HepG2 (cell line): ENCODE measurements around the gene CBFA2T2. TPM values are rescaled to one million over a fixed set of nuclear protein-coding genes. Genes with fewer than 3 reads are reported as not detected.

Experiments used
- ATAC-seq: fragments of 200-7000 bp; cut with Tn5 transposase; 3 replicates; pipeline ENCODE4 v1.9.1; 2020; ENCODE audit warnings: mild to moderate bottlenecking, moderate library complexity
- BruUV-seq: library from RNA; stranded (reverse); fragments of 400-500 nt; replicated peaks from 2 replicates; lab custom pipeline; 2021; lab: Mats Ljungman, UMichigan
- CTCF ChIA-PET: fragments of 300-600 bp; formaldehyde crosslinking; extraction: SDS; loops from one replicate; lab custom pipeline; 2021; ENCODE audit warnings: low total read pairs, inconsistent platforms, low intra/inter-chr PET ratio; lab: Yijun Ruan, JAX
- POLR2A ChIA-PET: fragments of 350-600 bp; sonication (Branson Sonifier 250); formaldehyde crosslinking; loops from one replicate; lab custom pipeline; 2020; ENCODE audit warnings: antibody characterized with exemption, inconsistent platforms; lab: Yijun Ruan, JAX
- DNase-seq: peaks from one replicate; pipeline ENCODE4 v3.0.0-alpha.2; 2015; ENCODE audit warnings: low spot score
- FAIRE-seq: peaks from 3 replicates; lab custom pipeline; 2011; peaks lifted over from hg19 to GRCh38; lab: Jason Lieb, UNC
- H2AFZ ChIP-seq: one replicate; pipeline ENCODE4 v1.6.1; 2011; ENCODE audit warnings: low read length, inconsistent platforms
- H3K27ac ChIP-seq: fragments of 300-600 bp; 3 replicates; pipeline ENCODE4 v1.8.0; 2011; ENCODE audit warnings: mixed run types, mild to moderate bottlenecking, mixed read lengths, low read length, inconsistent platforms; ENCODE audit not compliant: insufficient read depth; ENCODE audit errors: extremely low read length
- H3K27me3 ChIP-seq, 2 experiments: fragments of 200-600 bp in 1 of 2; 2 replicates in 1 of 2; 3 replicates in 1 of 2; pipeline versions ENCODE4 v1.6.0 to v1.8.0; 2011; ENCODE audit warnings: low read length in 2 of 2, mild to moderate bottlenecking in 2 of 2, moderate library complexity in 2 of 2, inconsistent platforms in 1 of 2; ENCODE audit not compliant: insufficient read depth in 2 of 2, control insufficient read depth in 1 of 2
- H3K36me3 ChIP-seq, 2 experiments: fragments of 200-600 bp in 1 of 2; replicated peaks in 1 of 2; 2 replicates in 1 of 2; 3 replicates in 1 of 2; pipeline versions ENCODE4 v1.5.1 to v1.8.0; 2011; ENCODE audit warnings: low read length in 2 of 2, inconsistent platforms in 1 of 2; ENCODE audit not compliant: insufficient read depth in 2 of 2, control insufficient read depth in 1 of 2
- H3K4me1 ChIP-seq: 2 replicates; pipeline ENCODE4 v1.5.1; 2012; ENCODE audit warnings: low read length, inconsistent platforms; ENCODE audit not compliant: insufficient read depth
- H3K4me2 ChIP-seq: 2 replicates; pipeline ENCODE4 v1.6.0; 2011; ENCODE audit warnings: low read depth, low read length, inconsistent platforms
- H3K4me3 ChIP-seq, 3 experiments: fragments of 200-600 bp in 1 of 3; sonication (generic), shearing (Covaris generic) in 1 of 3; replicated peaks in 1 of 3; 2 replicates each; pipeline ENCODE4 v1.5.1; 2011 to 2016; ENCODE audit warnings: low read length in 3 of 3, inconsistent platforms in 2 of 3, low read depth in 2 of 3, mild to moderate bottlenecking in 2 of 3, control low read depth in 1 of 3, mixed read lengths in 1 of 3; ENCODE audit not compliant: insufficient read depth in 1 of 3
- H3K79me2 ChIP-seq: one replicate; pipeline ENCODE4 v1.6.1; 2011; ENCODE audit warnings: low read length, inconsistent platforms; ENCODE audit not compliant: insufficient read depth
- H3K9ac ChIP-seq: 2 replicates; pipeline ENCODE4 v1.6.0; 2011; ENCODE audit warnings: mild to moderate bottlenecking, low read depth, low read length, inconsistent platforms; ENCODE audit not compliant: insufficient read depth
- H3K9me3 ChIP-seq: 2 replicates; pipeline ENCODE4 v1.5.1; 2012; ENCODE audit warnings: mild to moderate bottlenecking, low read length
- H4K20me1 ChIP-seq: 2 replicates; pipeline ENCODE4 v1.6.0; 2011; ENCODE audit warnings: inconsistent platforms, mild to moderate bottlenecking, low read length, moderate library complexity; ENCODE audit not compliant: insufficient read depth
- CCAR2 ChIP-seq: fragments of 200-400 bp; formaldehyde crosslinking; optimal IDR thresholded peaks from 2 replicates; pipeline ENCODE3; 2018; ENCODE audit warnings: low read depth, mild to moderate bottlenecking, low read length, moderate library complexity
- EP300 ChIP-seq, 3 experiments: sonication (generic) in 1 of 3; formaldehyde crosslinking in 1 of 3; IDR thresholded peaks; 2 replicates each; pipeline versions ENCODE4 v1.5.1 to v1.6.1; 2011 to 2020; ENCODE audit warnings: low read depth in 2 of 3, low read length in 2 of 3, borderline replicate concordance in 1 of 3, improper control_type of control experiment in 1 of 3, mild to moderate bottlenecking in 1 of 3, missing genetic modification reagents in 1 of 3, moderate library complexity in 1 of 3
- HDAC2 ChIP-seq: sonication (generic); formaldehyde crosslinking; IDR thresholded peaks from 2 replicates; pipeline ENCODE4 v1.4.0; 2020; ENCODE audit warnings: missing genetic modification reagents
- HMG20A ChIP-seq: IDR thresholded peaks from 2 replicates; pipeline ENCODE4 v1.6.1; 2016; ENCODE audit warnings: borderline replicate concordance
- ISX ChIP-seq: sonication (generic); formaldehyde crosslinking; conservative IDR thresholded peaks from 2 replicates; pipeline ENCODE4 v1.5.0; 2020; ENCODE audit warnings: missing genetic modification reagents
- NFE2L1 ChIP-seq: sonication (generic); formaldehyde crosslinking; IDR thresholded peaks from 2 replicates; pipeline ENCODE4 v1.4.0; 2020; ENCODE audit warnings: missing genetic modification reagents, mild to moderate bottlenecking, borderline replicate concordance
- NR2F2 ChIP-seq: IDR thresholded peaks from 2 replicates; pipeline ENCODE4 v1.6.1; 2012; ENCODE audit warnings: low read depth, inconsistent platforms, borderline replicate concordance
- POGK ChIP-seq: sonication (generic); formaldehyde crosslinking; conservative IDR thresholded peaks from 2 replicates; pipeline ENCODE4 v1.8.0; 2022; ENCODE audit warnings: mild to moderate bottlenecking, moderate library complexity, missing genetic modification reagents
- POLR2AphosphoS2 ChIP-seq: IDR thresholded peaks from 2 replicates; pipeline ENCODE4 v1.6.1; 2011; ENCODE audit warnings: low read depth, low read length, improper control_type of control experiment
- RARA ChIP-seq: IDR thresholded peaks from 2 replicates; pipeline ENCODE4 v1.6.1; 2016; ENCODE audit warnings: missing genetic modification reagents, missing compliant biosample characterization
- RFX3 ChIP-seq: IDR thresholded peaks from 2 replicates; pipeline ENCODE4 v1.6.1; 2016; ENCODE audit warnings: missing biosample characterization, missing genetic modification reagents
- SALL1 ChIP-seq: sonication (generic); formaldehyde crosslinking; IDR thresholded peaks from 2 replicates; pipeline ENCODE4 v1.8.0; 2022; ENCODE audit warnings: mild to moderate bottlenecking, missing genetic modification reagents
- ZBTB42 ChIP-seq: sonication (generic); formaldehyde crosslinking; IDR thresholded peaks from 2 replicates; pipeline ENCODE4 v1.5.0; 2020; ENCODE audit warnings: mild to moderate bottlenecking, missing genetic modification reagents
- ZKSCAN5 ChIP-seq: sonication (generic); formaldehyde crosslinking; IDR thresholded peaks from 2 replicates; pipeline ENCODE4 v1.5.1; 2020; ENCODE audit warnings: mild to moderate bottlenecking, missing genetic modification reagents
- ZNF143 ChIP-seq: sonication (generic); formaldehyde crosslinking; IDR thresholded peaks from 2 replicates; pipeline ENCODE4 v1.4.0; 2020; ENCODE audit warnings: missing genetic modification reagents
- ZNF20 ChIP-seq: sonication (generic); formaldehyde crosslinking; IDR thresholded peaks from 2 replicates; pipeline ENCODE4 v1.4.0; 2020; ENCODE audit warnings: mild to moderate bottlenecking, moderate library complexity, missing genetic modification reagents
- ZNF256 ChIP-seq: sonication (generic); formaldehyde crosslinking; conservative IDR thresholded peaks from 2 replicates; pipeline ENCODE4 v1.4.0; 2020; ENCODE audit warnings: missing genetic modification reagents
- ZNF550 ChIP-seq: sonication (generic); formaldehyde crosslinking; IDR thresholded peaks from 2 replicates; pipeline ENCODE4 v1.4.0; 2020; ENCODE audit warnings: mild to moderate bottlenecking, missing genetic modification reagents, borderline replicate concordance
- ZNF687 ChIP-seq: sonication (generic); formaldehyde crosslinking; IDR thresholded peaks from 2 replicates; pipeline ENCODE4 v1.5.1; 2020; ENCODE audit warnings: mild to moderate bottlenecking, missing genetic modification reagents, moderate library complexity
- ZSCAN21 ChIP-seq: sonication (generic); formaldehyde crosslinking; IDR thresholded peaks from 2 replicates; pipeline ENCODE4 v1.8.0; 2022; ENCODE audit warnings: mild to moderate bottlenecking, missing genetic modification reagents, moderate library complexity, borderline replicate concordance
- WGBS: methylation state at CpG from one replicate; pipeline ENCODE4 v1.1.6; 2017; ENCODE audit warnings: low lambda C conversion rate; 5-methylcytosine and 5-hydroxymethylcytosine counted together
- in situ Hi-C: cut with HindIII; loops from 2 replicates; pipeline ENCODE4 v1.10.0; 2017; ENCODE audit warnings: low pct_unique_long_range_greater_than_20kb; ENCODE audit not compliant: extremely low pct_ligation_motif_present
- intact Hi-C: fragments of 100-400 bp; cut with micrococcal nuclease; formaldehyde crosslinking; loops from one replicate; pipeline ENCODE4 v1.10.0; 2022; ENCODE audit not compliant: unreplicated experiment
- polyA plus RNA-seq, 8 experiments: library from polyadenylated mRNA; depleted of rRNA in 3 of 8; stranded (reverse) in 7 of 8; unstranded in 1 of 8; fragments of >200 nt; fragmentation: Illumina TruSeq in 4 of 8; extraction: Trizol in 4 of 8; gene quantifications; 2 replicates each; pipeline versions ENCODE4 v1.2.1 to v1.2.3, GENCODE V29; 2011 to 2016; ENCODE audit warnings: low read depth in 4 of 8, missing spikeins in 1 of 8, mixed read lengths in 1 of 8; ENCODE audit not compliant: insufficient read depth in 1 of 8
- total RNA-seq, 5 experiments: library from RNA; depleted of rRNA; stranded (reverse); fragments of >200 nt; fragmentation: Illumina TruSeq; extraction: Trizol; gene quantifications; 2 replicates each; pipeline ENCODE4 v1.2.3, GENCODE V29; 2016; ENCODE audit warnings: low read depth in 1 of 5

CBFA2T2 gene
- total and polyA plus RNA-seq, 2 of the 13 experiments (the other 11 are each of a cell fraction or from before 2014, with no cell fraction given), result 6.3 to 21.2 TPM

GRCh38 chr20:33689493-33689892 lies 199.6 kb downstream of the CBFA2T2 start (continued):
- TF ChIP-seq RARA (no peak), ISX (CRISPR knock-in tag) (no peak), ZNF20 (no peak), CCAR2 (no peak), POLR2AphosphoS2 (no peak), ZNF550 (no peak), ZSCAN21 (peak; percentile 85; the same call in 1 of the 2 replicates)
- TF ChIP-seq, all 625 proteins: peak for 12

- H3K4me2 ChIP-seq, result peak overlapping the region; percentile 22; the same call in 1 of the 2 replicates
- peak; percentile 50 for DNase-seq
- CTCF ChIA-PET, result no interaction called here
- H3K4me3 ChIP-seq, result no peak overlapping the region
- no TSS peak for BruUV-seq
- H3K9me3 ChIP-seq, result no peaks in the 10 kb centered on the region
- H3K4me1 ChIP-seq, result peaks cover 79% of the 10 kb centered on the region
- WGBS, result 15% methylated on average over 4 of the region's 4 CpGs
- no peaks in the 10 kb centered on the region for H3K36me3 ChIP-seq
- intact Hi-C loops (loop anchor here (5.0 kb wide), 1 partner anchor 122 kb away; the partner anchor contains the start of gene CHMP4B), in situ Hi-C loops (no loop called here)
- FAIRE-seq, result peak; percentile 18
- H2AFZ ChIP-seq, result no peak overlapping the region
- ATAC-seq, result no peak
- no peak overlapping the region for H3K9ac ChIP-seq
- POLR2A ChIA-PET, result interaction anchor here (1.0 kb wide), 1 partner anchor 17 kb away, joined by 3 read pairs; no protein-coding TSS in a partner anchor
- peaks cover 6% of the 10 kb centered on the region for H3K79me2 ChIP-seq
- H4K20me1 ChIP-seq, result no peaks in the 10 kb centered on the region
- no peak overlapping the region for H3K27ac ChIP-seq
- H3K27me3 ChIP-seq, result no peaks in the 10 kb centered on the region
- TF ChIP-seq SALL1 (CRISPR knock-in tag) (peak; percentile 69), ZNF143 (CRISPR knock-in tag) (no peak), ZBTB42 (no peak), ZNF687 (no peak), NFE2L1 (no peak), ZKSCAN5 (CRISPR knock-in tag) (no peak), ZNF256 (CRISPR knock-in tag) (no peak), RARA (peak; percentile 27; the same call in 1 of the 2 replicates), EP300 (IDR thresholded peaks at IDR 0.05; ENCODE audit: low read depth in 2 of 2, low read length in 2 of 2) (peak in 1 of 2 experiments; percentile 76; a peak in 2 of 4 replicates), EP300 (CRISPR knock-in tag; IDR thresholded peaks at IDR 0.05; ENCODE audit: borderline replicate concordance) (no peak; the same call in 1 of the 2 replicates), RFX3 (CRISPR knock-in tag) (no peak), HDAC2 (CRISPR knock-in tag) (no peak), POGK (CRISPR knock-in tag) (no peak), HMG20A (peak; percentile 25; the same call in 1 of the 2 replicates), NR2F2 (0 out of 2 replicates have a peak, but pooled peaks have one; percentile 19)
Measured at GRCh38 chr20:33689973-33690372, 200.1 kb downstream of the CBFA2T2 start.
